ENCODE results near the gene GYG1.

Gene GYG1

DNA sequence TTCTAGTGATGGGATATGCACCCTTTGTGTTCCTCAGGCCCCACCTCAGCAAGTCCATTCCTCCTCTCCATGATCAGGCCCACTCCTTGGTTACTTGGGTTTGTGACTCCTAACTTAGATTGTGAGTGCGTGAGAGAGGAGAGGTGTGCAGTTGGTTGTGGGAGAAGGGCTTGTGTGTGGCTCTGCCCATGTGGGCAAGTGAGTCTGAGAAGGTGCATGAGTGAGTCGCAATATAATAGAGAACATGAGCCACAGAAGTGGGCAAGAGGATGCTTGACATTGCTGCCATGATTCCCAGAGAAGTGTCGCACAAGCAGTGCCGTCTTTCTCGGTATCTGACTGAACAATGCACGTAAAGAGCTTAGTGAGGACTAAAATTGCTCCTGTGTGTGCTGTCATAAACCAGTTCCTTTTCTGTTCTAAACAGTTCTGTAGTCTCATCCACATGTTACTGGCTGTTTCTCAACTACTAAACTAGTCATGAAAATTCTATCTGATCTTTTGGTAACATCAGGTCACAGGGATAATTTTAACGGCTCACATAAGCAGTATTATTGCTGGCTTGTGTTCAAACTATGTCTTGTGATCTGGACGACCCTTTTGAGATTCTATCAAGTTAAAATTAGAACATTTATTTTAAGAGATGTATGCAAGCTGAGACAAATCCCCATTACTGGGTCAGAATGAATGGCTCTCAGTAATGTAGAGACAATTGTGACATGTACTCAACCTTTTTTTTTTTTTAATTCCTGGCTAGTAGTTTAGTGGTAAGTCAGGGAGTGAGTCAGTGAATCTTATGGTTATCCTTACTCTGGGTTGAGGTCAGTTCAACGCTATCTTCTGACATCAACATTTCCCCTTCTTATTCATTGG, 25.6 kb downstream of the GYG1 start:
- no peak for DNase-seq (ENCODE audit: low spot score)

- DNase-seq (ENCODE audit: low spot score): no peak
These were observed 26.9 kb downstream of the GYG1 start for GRCh38 chr3:149018247-149018646.

- no peak for DNase-seq (ENCODE audit: low spot score)
These were observed 28.2 kb downstream of the GYG1 start for GRCh38 chr3:149019580-149019979.

DNA sequence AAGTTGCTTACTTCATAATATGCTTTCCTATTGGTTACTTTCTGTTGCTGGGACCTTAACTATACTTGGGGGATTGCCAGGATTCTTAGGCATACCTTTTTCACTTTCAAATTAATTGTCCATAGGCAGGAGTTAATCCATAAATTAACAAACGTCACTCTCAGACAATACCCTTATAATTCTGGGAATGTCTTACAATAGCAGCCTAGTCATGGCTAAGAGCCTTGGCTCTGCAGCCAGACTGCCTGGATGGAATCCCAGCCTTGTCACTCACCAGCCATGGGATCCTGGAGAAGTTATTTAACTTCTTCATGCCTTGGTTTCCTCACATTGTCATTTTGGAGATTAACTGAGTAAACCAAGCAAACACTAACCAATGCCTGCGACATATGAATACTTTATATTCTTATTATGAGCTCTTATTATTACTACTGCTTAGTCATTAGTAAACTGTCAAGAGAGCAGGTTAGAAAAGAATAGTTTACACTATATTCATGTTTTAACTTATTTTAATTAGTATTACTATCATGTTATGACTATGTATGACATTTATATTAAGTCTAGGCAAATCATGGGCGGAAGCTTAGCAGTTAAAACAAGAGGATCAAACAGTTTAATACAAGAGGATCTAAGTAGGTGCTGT, 29.0 kb downstream of the GYG1 start:
- DNase-seq (ENCODE audit: low spot score): no peak

DNA sequence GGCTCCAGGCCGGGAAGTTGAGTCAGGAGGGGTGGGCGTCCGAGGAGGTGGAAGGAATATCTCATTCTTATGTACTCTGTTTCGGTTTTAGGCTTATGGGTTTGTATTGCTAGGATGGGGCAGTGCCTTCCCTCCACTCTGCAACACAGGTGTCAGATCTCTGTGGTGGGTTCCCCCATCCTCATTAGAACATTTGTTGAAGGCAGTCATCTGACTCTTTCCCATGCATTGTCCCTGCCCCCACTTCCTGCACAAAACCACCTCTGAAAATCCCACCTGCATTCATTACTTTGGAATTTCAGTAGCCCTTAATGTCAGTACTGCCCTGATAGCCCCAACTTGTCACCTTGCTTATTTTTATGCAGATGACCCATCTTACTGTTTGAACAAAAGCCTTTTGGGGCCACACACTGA, 29.5 kb downstream of the GYG1 start:
- no peak for DNase-seq (ENCODE audit: low spot score)

- DNase-seq (ENCODE audit: low spot score): no peak
These were observed 30.5 kb downstream of the GYG1 start for GRCh38 chr3:149021830-149022229.

GRCh38 chr3:149023951-149024350, 32.6 kb downstream of the GYG1 start:
- DNase-seq (ENCODE audit: low spot score): no peak

DNA sequence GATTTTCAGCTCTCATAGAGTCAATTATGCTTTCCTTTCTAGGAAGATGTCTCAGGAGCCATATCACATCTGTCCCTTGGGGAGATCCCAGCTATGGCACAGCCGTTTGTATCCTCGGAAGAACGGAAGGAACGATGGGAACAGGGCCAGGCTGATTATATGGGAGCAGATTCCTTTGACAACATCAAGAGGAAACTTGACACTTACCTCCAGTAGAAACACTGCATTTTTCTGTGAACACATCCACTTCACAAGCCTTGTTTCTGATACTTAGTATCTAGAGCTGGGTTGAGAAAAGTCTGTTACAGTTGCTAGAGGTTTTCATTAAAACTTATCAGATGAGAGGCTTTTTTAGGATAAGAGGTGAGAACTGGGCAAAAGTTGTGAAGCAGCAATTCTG, 35.4 kb downstream of the GYG1 start:
- no peak for DNase-seq (ENCODE audit: low spot score)

DNA sequence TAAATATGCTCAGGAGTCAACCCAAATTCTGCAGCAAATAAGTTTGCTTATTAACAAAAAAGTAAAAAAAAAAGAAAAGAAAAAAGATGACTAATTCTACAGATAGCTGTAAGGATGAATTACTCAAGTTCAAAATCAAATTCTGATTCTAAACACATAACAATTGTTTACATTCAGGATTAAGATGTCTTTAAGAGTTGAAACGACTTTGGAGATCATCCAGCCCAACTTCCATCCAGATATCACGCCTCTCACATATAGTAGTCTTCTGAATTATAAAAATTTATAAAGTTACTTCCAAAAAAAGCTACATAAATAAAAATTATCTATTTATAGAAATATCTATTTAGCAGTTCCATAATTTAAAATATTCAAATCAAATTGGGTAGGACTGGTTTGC, 39.8 kb downstream of the GYG1 start:
- no peak for DNase-seq (ENCODE audit: low spot score)

DNA sequence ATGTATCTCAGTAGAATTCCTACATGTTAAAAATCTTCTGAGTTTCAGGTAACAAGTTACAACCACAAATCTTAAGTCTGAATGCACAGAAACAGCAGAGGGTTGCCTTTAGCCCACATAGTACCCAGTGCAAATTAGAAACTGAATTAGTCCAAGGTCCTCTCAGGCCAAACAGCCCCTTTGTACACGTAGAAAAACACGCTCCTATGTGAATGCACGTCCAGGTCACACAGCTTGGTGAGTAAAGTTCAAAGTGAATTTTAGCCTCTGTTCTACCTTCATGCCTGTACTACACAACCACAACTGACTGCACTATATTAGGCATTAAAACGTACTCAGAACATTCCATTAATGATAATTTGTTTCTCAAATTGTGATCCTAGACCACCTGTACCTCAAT, 46.3 kb downstream of the GYG1 start:
- DNase-seq (ENCODE audit: low spot score): no peak

DNA sequence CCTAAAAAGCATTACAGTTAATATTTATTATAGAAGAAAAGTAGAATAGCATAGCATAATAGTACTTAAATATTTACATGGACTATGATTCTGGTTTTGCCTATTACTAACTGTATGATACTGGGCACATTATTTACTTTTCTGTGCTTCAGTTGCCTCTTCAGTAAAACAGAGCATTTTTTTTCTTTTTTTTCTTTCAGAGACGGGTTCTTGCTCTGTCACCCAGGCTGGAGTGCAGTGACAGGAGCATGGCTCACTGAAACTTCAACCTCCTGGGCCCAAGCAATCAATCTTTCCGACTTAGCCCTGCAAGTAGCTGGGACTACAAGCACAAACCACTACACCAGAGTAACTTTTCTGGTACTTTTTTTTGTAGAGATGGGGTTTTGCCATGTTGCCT, 47.0 kb downstream of the GYG1 start:
- DNase-seq (ENCODE audit: low spot score): no peak

- DNase-seq (ENCODE audit: low spot score): no peak
These were observed 51.5 kb downstream of the GYG1 start for GRCh38 chr3:149042789-149043386.

DNA sequence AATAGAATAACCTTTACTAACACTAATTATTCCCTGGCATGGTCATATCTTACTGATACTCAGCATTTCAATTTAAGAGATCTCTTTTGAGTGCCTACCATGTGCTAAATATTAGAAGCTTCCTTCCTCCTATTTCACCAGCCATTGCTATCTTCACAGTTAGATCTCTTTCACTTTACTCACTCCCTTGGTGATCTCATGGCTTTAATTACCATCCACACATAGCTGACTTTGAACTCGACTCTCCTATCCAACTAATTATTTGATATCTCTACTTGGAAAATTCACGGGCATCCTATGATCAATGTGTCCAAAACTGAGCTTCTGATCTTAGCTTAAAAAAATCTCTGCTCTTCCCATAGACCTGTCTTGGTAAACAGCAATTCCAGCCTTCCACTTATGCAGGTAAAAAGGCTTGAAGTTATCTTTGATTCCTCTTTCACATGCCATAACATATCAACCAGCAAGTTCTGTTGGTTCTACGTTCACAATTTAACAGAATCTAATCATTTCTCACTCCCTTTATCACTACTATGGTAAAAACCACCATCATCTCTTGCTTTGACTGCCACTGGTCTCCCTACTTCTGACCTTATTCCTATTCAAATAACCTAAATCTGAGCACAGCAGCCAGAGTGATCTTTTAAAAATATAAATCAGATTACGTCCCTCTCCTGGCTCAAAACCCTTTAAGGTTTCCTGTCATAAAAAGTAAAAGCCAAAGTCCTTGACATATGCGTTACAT, 53.2 kb downstream of the GYG1 start:
- DNase-seq (ENCODE audit: low spot score): no peak

DNA sequence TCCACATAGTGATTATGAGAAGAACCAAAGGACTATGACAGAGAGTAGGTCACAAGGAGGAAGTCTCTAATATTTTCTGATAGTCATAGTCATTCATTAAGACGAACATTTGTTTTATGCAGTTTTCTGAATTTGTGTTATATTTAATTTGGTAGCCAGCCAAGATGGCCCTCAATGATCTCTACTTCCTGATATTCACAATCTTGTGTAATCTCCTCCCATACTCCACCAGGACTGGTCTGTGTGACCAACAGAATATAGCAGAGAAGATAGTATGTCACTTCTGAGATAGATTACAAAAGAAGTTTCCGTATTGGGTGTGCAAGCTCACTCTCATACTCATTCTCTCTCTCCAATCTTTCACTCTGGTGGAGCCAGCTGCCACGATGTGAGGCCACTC, 64.2 kb downstream of the GYG1 start:
- DNase-seq (ENCODE audit: low spot score): no peak

DNA sequence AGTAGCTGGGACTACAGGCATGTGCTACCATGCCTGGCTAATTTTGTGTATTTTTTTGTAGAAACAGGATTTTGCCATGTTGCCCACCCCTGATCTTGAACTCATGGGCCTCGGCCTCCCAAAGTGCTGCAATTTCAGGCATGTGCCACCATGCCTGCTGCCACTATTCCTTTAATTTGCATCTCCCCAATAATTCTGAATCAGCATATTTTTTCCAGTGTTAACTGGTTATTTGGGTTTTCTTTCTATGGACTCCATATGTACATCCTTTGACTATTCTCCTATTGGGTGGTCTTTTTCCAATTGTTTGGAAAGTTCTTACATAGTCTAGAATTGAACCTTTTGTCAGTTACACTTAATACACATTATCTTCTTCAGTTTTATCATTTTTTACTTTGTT, 66.9 kb downstream of the GYG1 start:
- DNase-seq (ENCODE audit: low spot score): no peak

DNA sequence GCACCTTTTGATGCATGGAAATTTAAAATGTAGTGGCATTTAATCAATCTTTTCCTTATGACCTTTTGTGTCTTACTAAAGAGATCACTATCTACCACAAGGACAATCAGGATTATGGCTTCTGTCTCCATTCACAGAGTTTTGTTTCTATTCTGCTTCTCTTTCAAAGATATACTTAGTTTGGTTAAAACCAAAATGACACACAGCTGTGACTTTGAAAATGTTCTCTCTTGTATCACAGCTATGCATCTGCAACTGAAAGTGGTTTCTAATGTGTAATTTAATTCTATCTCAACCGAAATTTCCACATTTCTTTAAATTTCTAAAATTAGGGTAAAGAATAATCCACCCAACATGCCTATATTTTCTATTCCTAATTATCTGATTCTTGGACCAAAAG, 67.3 kb downstream of the GYG1 start:
- DNase-seq (ENCODE audit: low spot score): no peak

- DNase-seq (ENCODE audit: low spot score): no peak
These were observed 70.4 kb downstream of the GYG1 start for GRCh38 chr3:149061776-149062175.

GRCh38 chr3:149067883-149068282, 76.5 kb downstream of the GYG1 start:
- DNase-seq (ENCODE audit: low spot score): no peak
